ENCODE measurements around the gene VARS2.
A peak's percentile ranks its signal among the peaks of the same experiment; 100 is the strongest.
"Not testable (repeated sequence)": the region's sequence is repeated elsewhere in the genome, so short reads cannot be mapped to it uniquely, and the experiment has no call there.

VARS2 gene

DNA sequence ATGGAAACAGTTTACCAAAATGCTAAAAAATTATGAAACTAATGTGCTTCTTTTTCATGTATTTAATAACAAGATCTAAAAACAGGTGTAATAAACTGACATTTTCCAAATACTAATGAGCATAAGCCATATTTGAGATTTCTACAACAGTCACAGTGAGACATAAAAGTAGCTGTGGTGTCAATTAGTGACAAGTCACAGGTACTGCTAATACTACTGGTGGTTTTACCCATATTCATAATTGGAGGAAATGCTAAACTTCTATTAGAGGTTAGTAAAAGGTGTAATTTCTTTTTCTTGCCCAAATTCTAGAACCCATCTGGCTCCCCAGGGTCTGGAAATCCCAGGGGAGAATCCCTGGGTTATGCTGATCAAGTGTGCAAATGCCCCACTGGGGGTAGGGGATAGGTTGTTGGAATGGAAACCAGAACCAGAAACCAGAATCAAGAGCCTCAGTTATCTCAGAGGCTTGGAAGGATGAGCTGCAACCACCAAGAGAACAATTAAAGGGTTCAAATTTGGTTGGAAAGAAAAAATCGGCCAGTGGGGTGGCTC lies 13.1 kb upstream of the VARS2 start:
- no peak for DNase-seq

DNA sequence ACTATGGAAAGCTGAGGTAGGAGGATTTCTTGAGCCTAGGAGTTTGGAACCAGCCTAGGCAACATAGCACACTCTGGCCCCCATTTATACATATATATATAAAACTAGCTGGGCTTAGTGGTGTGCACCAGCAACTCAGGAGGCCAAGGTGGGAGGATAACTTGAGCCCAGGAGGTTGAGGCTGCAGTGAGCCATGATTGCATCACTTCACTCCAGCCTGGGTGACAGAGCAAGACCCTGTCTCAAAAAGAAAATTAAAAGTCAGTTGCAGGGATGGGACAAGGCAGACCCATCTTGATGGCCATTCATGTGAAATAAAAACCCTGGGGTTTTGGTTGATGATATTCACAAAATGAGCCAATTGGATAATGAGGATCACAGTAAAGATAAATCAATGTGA lies 12.6 kb upstream of the VARS2 start:
- DNase-seq: no peak

DNA sequence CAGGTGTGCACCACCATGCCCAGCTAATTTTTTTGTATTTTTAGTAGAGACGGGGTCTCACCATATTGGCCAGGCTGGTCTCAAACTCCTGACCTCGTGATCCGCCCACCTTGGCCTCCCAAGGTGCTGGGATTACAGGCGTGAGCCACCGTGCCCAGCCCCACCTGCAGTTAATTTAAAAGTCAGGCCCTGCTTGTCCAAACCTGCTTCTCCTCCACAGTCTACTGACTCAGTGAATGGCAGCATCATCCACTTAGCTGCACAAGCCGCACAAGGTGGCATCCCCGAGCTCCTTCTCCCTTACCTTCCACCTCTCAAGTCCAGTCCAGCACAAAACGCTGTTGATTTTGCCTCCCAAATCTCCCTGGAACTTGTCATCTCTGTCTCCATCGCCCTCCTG lies 11.8 kb upstream of the VARS2 start:
- not testable (repeated sequence) for DNase-seq

DNA sequence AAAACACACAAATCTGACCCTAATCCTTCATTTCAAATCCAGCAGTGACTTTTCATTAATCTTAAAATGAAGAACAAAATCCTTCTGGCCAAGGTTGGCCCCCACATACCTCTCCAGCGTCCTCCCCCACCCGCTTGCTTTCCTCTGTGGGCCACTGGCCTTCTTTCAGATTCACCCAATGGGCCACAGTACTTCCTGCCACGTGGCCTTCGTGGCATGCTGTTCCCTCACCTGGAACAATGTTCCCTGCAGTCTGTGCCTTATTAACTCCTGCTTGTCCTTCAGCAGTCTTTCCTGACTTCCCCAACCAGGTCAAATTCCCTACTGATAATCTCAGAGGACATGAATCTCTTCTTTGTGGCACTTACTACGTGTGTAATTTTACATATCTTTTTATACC lies 11.3 kb upstream of the VARS2 start:
- no peak for DNase-seq

DNA sequence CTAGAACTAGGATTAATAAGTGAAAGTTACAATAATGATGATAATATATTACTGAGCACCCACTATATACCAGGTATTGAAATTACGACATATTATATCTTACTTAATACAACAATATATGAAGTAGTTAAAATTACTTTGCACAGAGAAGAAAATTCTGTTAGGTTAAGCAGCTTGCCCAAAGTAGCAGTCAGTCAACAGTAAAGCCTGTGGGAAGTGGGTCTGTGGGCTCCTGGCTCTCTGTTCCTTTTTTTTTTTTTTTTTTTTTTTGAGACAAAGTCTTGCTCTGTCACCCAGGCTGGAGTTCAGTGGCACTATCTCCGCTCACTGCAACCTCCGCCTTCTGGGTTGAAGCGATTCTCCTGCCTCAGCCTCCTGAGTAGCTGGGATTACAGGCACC lies 10.8 kb upstream of the VARS2 start:
- DNase-seq: no peak

DNA sequence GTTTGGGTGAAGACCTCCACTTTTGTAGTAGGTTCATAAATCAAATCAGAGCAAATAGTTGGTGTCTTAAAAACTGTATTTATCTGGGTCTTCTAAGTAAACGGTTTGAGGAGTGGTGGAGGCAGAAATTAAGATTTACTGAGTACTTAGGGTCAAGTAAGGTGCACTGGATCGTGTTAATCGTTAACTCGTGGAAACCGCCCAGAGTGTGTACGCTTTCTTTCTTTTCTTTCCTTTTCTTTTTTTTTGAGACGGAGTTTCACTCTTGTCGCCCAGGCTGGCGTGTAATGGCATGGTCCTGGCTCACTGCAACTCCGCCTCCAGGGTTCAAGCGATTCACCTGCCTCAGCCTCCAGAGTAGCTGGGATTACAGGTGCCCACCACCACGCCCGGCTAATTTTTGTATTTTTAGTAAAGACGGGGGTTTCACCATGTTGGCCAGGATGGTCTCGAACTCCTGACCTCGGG lies 6.7 kb upstream of the VARS2 start:
- not testable (repeated sequence) for DNase-seq

DNA sequence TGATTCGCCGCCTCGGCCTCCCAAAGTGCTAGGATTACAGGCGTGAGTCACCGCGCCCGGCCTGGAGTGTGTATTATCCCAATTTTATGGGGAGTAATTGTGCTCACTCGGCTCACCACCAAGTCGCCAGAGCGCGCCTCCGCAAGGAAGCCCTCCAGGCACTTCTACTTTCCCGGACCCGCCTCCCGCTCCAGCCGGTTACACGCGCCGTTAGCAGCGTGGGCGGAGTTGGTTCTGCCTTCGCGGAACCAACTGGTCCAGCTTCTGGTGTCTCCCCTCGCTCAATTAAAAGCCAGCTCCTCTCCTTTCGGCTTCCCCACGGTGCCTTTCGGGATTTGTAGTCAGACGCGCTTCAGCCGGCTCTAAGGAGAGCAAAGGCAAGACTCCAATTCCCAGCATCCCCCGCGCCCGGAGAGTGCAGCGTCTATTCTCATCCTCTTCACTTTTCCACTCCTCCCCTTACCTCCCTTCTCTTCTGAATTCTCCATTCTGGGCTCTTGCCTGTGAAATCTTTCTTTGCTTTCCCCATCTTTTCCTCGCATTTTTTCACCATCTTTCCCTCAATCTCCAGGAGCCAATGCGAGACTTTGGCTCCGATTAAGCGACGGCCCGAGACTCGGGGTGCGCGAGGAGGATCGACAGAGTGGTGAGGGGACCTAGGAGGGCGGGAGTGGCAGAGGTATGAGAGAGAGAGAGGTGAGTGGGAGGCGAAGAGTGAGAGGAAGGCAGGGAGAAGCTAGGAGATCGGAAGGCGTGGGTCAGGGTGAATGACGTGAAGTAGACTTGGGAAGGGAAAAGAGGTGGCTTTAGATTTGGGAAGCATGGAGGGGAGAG lies 6.1 kb upstream of the VARS2 start, which contains the start of gene GTF2H4:
TSS of gene GTF2H4 (plus strand) at position 450 of the 834 bp plus-strand sequence.
- peak; percentile 99 for DNase-seq

DNA sequence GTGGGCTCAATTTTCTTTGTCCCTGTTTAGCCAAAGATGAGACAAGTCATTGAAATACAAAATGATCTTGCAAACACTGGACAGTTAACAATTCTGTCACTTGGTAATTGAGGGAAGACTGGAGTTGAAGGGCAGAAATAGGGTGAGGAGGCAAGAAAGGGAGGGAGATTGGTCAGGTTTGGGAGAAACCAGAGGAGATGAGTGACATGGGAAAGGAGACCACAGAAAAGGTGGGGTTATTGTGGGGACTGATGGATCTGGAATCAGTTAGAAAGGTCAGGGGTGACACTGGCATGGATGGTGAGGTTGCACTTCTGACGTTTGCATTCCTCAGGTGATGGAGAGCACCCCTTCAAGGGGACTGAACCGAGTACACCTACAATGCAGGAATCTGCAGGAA lies 5.3 kb upstream of the VARS2 start:
- DNase-seq: no peak

DNA sequence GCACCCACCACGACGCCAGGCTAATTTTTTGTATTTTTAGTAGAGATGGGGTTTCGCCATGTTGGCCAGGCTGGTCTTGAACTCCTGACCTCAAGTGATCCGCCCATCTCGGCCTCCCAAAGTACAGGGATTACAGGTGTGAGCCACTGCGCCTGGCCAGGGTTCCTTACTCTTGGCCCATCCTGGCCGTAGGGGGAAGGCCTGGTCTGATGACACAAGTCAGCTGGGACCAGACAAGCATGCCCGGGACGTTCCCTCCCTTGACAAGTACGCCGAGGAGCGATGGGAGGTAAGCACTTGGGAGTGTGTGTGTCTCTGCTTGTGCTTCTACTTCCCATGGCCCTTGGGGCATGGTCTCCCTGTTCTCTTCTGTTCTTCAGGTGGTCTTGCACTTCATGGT lies 3.6 kb upstream of the VARS2 start:
- DNase-seq: not testable (repeated sequence)

DNA sequence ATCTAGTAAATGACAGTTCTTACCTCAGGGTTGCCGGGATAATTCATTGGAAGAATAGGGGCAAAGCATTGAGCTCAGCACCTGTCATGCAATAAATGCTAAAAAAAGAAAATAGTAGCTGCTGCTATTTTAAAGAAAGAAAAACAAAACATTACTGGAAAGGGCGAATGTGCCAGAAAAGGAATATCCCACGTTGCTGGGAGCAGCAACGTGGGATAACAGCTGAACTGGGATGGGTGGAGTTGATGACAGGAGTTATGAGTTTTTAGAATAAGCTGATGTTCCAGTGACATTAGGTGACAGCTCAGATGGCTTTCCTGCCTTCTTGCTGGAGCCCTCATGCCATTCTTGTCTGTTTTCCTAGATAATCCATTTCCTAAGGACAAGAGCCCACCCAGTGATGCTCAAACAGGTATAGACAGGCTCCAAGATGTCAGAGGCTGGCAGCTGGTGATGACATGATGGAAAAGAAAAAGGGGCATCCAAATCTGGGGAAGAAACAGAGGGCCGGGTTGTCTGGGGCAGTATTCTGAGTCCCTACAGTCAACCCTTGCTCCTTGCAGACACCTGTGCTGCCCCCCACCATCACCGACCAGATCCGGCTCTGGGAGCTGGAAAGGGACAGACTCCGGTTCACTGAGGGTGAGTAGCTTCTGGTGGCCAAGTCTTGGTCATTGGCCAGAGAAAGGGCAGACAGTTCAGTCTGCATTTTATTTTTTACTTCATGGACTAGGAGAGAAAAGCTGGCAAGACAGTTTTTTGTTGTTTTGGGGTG lies 1.1 kb upstream of the VARS2 start:
- DNase-seq: no peak

DNA sequence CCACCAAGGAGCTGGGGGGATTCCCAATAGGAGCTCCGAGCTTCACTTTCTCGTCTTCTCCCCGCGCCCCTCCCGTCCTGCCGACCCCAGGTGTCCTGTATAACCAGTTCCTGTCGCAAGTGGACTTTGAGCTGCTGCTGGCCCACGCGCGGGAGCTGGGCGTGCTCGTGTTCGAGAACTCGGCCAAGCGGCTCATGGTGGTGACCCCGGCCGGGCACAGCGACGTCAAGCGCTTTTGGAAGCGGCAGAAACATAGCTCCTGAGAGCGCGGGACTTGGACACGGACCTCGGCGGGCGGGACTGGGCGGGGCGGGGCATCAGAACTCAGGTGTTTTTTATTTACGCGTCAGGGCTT lies 340 bp upstream of the VARS2 start:
- no peak for DNase-seq

DNA sequence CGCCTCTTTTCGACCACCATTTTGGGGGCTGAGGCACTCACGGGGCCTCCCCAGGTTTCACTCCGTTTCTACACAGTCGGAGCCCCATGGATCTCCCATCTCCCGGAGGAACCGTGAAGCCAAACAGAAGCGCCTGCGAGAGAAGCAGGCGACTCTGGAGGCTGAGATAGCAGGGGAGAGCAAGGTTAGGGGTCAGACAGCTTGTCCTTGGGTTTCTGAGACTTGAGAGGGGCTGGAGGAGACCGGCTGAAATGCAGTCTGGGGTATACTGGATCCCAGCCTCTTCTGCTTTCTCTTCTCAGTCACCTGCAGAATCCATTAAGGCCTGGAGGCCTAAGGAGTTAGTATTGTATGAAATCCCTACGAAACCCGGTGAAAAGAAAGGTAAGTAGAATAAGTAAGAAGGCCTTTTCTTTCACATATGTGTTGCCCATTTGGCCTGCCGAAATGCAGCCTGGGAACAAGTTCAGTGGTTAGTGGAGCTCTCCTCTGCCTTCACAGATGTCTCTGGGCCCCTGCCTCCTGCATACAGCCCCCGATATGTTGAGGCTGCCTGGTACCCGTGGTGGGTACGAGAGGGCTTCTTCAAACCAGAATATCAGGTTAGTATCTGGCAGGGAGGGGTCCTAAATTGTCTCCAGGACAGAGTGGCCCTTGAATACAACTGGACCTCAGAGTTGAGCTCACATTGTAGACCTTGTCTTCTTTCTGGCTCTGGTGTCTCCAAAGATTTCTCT lies 984 bp downstream of the VARS2 start:
- DNase-seq: peak; percentile 3

DNA sequence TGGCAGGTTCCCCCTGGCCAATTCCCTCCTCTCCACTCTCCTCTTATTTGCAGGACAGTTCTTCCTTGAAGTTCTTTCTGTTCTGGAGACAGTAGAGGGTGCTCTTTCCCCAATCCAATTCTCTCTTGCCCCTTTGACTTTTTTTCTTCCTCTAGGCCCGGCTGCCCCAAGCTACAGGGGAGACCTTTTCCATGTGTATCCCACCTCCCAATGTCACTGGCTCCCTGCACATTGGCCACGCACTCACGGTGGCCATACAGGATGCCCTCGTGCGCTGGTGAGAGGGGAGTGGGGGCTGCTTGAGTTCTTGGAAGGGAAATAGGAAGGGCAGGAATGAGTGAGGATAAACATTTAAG lies 1.5 kb downstream of the VARS2 start:
- peak; percentile 71 for DNase-seq

DNA sequence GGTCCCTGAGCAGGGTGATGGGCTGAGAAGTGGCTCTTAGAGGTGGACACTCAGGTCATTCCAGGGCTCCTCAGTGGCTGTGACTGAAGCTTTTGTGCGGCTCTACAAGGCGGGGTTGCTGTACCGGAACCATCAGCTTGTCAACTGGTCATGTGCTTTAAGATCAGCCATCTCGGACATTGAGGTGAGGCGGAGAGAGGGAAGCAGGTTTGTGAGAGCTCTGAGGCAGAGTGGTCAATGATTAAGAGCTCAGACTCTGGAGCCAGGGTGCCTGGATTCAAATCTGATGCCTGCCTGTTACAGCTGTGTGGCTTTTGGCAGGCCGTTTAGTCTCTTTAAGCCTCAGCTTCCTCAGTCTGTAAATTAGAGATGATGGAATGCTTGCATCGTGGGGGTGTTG lies 3.0 kb downstream of the VARS2 start:
- DNase-seq: no peak

DNA sequence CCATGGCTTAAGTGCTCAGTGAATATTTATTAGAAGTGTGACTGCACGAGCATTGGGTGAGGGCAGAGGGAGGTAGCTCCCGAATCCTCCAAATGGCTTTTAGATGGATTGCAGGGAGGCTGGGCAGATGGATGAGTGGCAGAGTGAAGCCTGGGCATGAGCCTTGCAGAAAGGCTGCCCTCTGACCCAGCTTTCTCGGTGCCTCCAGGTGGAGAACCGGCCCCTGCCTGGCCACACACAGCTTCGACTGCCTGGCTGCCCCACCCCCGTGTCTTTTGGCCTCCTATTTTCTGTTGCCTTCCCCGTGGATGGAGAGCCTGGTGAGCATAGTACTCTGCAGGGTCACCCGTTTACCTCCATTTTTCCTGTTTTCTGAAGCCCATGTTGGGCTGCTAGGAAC lies 3.4 kb downstream of the VARS2 start:
- DNase-seq: no peak

DNA sequence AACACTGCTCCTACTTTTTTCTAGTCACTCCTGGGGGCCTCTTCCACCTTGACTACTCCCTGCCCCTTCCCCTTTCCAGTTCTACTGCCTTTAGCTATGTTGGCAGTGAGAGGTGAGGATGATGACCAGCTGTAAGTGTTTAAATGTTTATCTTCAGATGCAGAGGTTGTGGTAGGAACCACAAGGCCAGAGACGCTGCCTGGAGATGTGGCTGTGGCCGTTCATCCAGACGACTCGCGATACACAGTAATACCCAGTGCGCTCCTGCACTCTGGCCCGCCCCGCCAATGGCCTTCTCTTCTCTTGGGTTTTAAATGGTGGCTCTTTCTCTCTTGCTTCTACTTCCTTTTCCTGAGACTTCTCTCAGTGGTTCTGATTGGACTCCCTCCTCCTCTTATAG lies 4.6 kb downstream of the VARS2 start:
- DNase-seq: no peak

DNA sequence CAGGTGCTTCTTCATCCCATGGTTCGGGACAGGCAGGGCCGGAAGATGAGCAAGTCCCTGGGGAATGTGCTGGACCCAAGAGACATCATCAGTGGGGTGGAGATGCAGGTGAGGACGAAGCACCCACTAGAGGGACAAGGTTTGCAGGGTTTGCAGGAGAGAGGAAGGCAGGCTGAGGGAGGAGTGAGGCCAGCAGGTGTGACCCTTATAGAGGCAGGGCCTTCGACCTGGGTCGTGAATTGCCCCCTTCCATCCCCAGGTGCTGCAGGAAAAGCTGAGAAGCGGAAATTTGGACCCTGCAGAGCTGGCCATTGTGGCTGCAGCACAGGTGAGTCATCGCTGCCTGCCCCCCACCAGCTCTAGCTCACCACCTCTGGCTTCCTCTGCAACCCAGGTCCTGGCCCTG lies 8.4 kb downstream of the VARS2 start:
- no peak for DNase-seq

DNA sequence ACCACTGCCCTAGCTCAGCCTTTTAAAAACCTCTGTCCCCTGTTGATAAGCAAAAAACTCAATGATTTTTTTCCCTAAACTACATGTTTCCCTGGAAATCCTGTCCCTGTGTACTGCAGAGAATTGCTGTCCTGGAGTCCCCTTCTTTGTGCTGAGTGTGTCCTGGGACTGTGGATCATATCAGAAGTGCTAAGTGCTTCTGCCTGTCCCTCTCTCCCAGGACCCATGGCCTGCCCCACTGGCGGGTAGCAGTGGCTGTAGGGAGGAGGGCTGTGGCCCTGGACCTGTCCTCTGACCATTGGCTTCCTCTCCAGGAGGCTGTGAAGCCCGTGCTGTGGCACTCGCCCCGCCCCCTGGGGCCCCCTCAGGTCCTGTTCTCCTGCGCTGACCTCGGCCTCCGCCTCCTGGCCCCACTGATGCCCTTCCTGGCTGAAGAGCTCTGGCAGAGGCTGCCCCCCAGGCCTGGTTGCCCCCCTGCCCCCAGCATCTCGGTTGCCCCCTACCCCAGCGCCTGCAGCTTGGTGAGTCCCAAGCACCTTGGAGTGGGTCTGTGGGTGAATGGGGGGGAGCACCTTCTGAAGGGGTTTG lies 10.1 kb downstream of the VARS2 start:
- DNase-seq: not testable (repeated sequence)

DNA sequence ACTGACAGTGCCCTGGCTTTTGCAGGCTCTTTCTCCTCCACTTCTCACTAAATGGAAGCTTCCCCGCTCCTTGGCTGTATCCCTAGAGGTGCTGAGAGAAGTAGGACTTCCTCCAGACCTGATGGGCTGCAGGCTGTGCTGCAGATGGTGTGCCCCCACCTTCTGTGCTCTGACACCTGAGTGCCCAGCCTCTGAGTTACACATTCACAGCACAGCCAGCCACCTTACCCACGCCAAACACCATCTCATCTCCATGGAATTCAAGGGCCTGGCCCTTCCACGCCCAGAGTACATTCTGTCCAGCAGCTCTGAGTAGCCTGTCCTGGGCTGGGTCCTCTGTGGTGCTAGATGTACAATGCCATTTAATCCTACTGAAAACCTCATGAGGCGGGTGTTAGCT lies 12.6 kb downstream of the VARS2 start:
- no peak for DNase-seq

DNA sequence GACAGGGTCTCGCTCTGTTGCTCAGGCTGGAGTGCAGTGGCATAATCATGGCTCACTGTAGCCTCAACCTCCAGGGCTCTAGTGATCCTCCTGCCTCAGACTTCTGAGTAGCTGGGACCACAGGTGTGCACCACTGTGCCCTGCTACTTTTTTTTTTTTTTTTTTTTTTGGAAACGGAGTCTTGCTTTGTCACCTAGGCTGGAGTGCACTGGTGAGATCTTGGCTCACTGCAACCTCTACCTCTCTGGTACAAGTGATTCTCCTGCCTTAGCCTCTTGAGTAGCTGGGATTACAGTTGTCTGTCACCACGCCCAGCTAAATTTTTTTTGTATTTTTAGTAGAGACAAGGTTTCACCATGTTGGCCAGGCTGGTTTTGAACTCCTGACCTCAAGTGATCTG lies 13.0 kb downstream of the VARS2 start:
- DNase-seq: not testable (repeated sequence)

DNA sequence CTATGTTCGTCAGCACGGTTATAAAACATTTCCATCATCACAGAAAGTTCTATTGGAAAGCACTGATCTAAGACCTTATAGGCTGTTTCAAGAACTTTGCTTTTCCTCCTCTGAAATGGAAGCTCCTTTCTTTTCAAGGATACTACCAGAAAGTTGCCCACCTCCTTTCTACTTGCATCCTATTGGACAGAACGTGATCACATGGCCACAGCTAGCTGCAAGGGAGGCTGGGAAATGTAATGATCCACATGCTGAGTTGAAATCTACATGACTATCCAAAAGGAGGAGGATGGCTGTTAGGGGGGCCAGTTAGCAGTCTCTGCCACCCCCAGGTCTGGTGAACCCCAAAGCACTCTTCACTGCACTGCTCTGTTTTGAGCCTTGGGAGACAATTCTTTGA lies 14.6 kb downstream of the VARS2 start:
- DNase-seq: no peak

DNA sequence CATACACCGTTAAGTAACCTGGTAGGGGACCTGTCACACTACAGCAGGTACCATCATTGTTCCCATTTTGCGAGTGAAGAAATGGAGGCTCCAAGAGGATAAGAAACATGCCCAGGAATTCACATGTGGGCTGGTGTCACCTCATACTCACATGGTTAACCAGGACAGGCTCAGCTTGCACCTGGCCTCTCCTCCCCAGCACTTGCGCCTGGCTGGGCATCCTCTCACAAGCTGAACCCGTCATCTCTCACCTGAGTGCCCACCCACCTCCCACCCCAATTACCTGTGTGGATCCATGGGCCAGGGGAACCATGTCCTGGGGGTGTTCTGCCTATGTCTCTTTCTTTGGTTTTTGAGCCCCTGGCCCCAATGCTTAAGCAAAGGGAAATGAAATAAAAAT lies 16.5 kb downstream of the VARS2 start:
- DNase-seq: no peak

DNA sequence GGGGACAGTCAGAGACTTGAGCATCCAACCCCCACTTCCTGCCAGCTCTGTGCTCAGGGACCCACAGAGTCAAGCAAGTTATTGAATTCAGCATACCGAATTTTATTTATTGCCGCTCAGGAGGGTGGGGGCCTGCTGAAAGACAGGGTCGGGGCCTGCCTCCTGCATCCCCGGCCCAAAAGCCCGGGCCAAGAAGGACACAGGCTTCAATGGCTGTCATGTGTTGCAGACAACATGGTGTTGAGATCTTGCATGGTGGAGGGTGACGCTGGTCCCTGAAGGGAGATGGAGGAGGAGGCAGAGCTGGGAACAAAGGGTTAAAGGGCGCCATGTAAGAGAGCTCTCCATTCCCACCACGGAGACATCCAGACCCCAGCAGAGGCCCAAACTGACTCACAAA lies 17.2 kb downstream of the VARS2 start:
- DNase-seq: no peak

Data from fibroblast of skin of back (primary cell).